Measurements from ENCODE around the gene TSHB.

DNA sequence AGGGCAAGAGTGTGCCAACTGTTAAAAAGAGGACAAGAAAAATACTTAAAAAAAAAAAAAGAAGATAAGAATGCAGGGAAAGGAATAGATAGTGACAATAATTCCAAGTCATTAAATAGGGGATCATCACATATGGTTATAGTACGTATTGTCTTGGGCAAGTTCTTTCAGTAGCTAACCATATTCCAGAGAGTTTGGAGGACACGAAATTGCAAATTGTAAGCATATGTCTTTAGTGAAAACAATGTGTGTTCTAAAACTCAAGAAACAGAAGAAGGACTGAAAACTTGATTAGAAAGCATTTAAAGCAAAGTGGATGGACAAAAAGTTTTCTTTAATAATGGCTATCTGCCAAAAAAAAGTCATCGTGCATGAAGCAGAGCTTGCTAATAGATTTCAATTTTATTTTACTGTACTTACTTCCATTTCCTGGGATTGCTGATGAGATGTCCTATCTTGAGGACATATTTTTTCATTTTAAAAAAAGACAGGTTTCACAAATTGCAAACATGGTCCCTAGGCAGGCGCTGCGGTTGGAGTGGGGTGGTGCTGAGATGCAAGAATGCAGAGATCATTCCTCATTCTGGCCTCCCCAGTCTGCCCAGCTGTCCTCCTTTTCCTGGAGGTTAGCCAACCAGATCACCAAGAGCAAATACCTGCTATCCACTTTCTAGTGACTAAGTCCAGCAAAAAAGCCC is 47.8 kb downstream of the TSHB start:
- TF ChIP-seq NFYB (CRISPR knock-in tag; conservative IDR thresholded peaks at IDR 0.05; ENCODE audit: low read depth) (no peak), CREB1 (CRISPR knock-in tag; IDR thresholded peaks at IDR 0.05) (no peak), ZNF263 (CRISPR knock-in tag; IDR thresholded peaks at IDR 0.05; ENCODE audit: low read depth) (no peak), CTCF (IDR thresholded peaks at IDR 0.05) (no peak), ATF2 (CRISPR knock-in tag; IDR thresholded peaks at IDR 0.05; ENCODE audit: borderline replicate concordance, low read depth) (no peak), TEAD4 (CRISPR knock-in tag; IDR thresholded peaks at IDR 0.05) (no peak), CBFB (CRISPR knock-in tag; IDR thresholded peaks at IDR 0.05; ENCODE audit: low read depth) (no peak), TEAD1 (CRISPR knock-in tag; IDR thresholded peaks at IDR 0.05) (no peak)
- TF ChIP-seq, protein P1, sequence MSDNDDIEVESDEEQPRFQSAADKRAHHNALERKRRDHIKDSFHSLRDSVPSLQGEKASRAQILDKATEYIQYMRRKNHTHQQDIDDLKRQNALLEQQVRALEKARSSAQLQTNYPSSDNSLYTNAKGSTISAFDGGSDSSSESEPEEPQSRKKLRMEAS (CRISPR knock-in tag; IDR thresholded peaks at IDR 0.05) = no peak
- TF ChIP-seq, protein P2, sequence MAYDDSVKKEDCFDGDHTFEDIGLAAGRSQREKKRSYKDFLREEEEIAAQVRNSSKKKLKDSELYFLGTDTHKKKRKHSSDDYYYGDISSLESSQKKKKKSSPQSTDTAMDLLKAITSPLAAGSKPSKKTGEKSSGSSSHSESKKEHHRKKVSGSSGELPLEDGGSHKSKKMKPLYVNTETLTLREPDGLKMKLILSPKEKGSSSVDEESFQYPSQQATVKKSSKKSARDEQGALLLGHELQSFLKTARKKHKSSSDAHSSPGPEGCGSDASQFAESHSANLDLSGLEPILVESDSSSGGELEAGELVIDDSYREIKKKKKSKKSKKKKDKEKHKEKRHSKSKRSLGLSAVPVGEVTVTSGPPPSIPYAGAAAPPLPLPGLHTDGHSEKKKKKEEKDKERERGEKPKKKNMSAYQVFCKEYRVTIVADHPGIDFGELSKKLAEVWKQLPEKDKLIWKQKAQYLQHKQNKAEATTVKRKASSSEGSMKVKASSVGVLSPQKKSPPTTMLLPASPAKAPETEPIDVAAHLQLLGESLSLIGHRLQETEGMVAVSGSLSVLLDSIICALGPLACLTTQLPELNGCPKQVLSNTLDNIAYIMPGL (CRISPR knock-in tag; IDR thresholded peaks at IDR 0.05) = no peak
- TF ChIP-seq, protein P3, sequence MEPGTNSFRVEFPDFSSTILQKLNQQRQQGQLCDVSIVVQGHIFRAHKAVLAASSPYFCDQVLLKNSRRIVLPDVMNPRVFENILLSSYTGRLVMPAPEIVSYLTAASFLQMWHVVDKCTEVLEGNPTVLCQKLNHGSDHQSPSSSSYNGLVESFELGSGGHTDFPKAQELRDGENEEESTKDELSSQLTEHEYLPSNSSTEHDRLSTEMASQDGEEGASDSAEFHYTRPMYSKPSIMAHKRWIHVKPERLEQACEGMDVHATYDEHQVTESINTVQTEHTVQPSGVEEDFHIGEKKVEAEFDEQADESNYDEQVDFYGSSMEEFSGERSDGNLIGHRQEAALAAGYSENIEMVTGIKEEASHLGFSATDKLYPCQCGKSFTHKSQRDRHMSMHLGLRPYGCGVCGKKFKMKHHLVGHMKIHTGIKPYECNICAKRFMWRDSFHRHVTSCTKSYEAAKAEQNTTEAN (CRISPR knock-in tag; IDR thresholded peaks at IDR 0.05) = no peak
